ENCODE data around the gene TPTE. TPM values are rescaled to one million over a fixed set of nuclear protein-coding genes. Genes with fewer than 3 reads are reported as not detected.
"Not testable (repeated sequence)": the region's sequence is repeated elsewhere in the genome, so short reads cannot be mapped to it uniquely, and the experiment has no call there.

The TPTE gene
- not detected for total RNA-seq
- long read RNA-seq: 0 reads

- no peaks in the 10 kb centered on the region for H3K4me1 ChIP-seq
- ATAC-seq (peak; percentile 14 to 39), DNase-seq (peak; percentile 45)
- peaks cover 15% of the 10 kb centered on the region for H3K9me3 ChIP-seq
- H3K27me3 ChIP-seq (ENCODE audit: low read depth): no peaks in the 10 kb centered on the region
- no peak within 1 kb of the TSS for H3K27ac ChIP-seq
- no peak within 1 kb of the TSS for H3K4me3 ChIP-seq
- TF ChIP-seq, protein P1, sequence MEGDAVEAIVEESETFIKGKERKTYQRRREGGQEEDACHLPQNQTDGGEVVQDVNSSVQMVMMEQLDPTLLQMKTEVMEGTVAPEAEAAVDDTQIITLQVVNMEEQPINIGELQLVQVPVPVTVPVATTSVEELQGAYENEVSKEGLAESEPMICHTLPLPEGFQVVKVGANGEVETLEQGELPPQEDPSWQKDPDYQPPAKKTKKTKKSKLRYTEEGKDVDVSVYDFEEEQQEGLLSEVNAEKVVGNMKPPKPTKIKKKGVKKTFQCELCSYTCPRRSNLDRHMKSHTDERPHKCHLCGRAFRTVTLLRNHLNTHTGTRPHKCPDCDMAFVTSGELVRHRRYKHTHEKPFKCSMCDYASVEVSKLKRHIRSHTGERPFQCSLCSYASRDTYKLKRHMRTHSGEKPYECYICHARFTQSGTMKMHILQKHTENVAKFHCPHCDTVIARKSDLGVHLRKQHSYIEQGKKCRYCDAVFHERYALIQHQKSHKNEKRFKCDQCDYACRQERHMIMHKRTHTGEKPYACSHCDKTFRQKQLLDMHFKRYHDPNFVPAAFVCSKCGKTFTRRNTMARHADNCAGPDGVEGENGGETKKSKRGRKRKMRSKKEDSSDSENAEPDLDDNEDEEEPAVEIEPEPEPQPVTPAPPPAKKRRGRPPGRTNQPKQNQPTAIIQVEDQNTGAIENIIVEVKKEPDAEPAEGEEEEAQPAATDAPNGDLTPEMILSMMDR (IDR thresholded peaks at IDR 0.05): no peak
- intact Hi-C loops (cut with DNase I): no loop called here
- no peaks in the 10 kb centered on the region for H3K36me3 ChIP-seq
Observed at GRCh38 chr21:10521091-10521598, at the start of gene TPTE. Gene TPTE, plus strand, starts transcription at chr21:10521583. Its CDS starts 17,141 bp downstream, at chr21:10538724.

DNA sequence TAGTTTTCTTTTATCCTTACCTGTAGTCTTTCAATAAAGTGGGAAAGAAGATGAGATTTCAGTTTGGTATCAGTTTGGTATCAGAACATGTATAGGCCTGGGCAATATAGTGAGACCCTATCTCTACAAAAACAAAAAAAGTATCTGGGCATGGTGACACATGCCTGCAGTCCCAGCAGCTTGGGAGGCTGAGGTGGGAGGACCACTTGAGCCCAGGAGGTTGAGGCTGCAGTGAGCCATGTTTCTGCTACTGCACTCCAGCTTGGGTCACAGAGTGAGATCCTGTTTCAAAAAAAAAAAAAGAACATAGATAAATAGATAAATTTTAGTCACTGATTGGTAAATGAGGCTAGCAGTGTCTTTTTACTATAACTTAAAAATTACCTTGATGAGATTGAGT, 49.4 kb upstream of the TPTE start:
- DNase-seq (peak; percentile 44), ATAC-seq (peak in 1 of 2 donors; percentile 5)
- H3K4me1 ChIP-seq; H3K36me3 ChIP-seq; H3K4me3 ChIP-seq; intact Hi-C loops (cut with DNase I); H3K27ac ChIP-seq; H3K9me3 ChIP-seq; H3K27me3 ChIP-seq (ENCODE audit: low read depth): not testable (repeated sequence)

DNA sequence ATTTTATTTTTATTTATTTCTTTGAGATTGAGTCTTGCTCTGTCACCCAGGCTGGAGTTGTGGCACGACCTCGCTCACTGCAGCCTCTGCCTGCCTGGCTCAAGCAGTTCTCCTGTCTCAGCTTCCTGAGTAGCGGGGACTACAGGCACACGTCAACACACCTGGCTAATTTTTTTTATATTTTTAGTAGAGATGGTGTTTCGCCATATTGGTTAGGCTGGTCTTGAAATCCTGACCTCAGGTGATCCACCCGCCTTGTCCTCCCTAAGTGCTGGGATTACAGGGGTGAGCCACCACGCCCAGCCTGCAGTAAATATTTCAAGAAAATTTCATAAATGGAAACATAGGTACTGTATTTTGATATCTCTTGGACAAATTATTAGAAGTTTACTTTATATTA, 43.6 kb upstream of the TPTE start:
- H3K36me3 ChIP-seq; H3K4me1 ChIP-seq; H3K27me3 ChIP-seq (ENCODE audit: low read depth); H3K9me3 ChIP-seq; H3K27ac ChIP-seq; intact Hi-C loops (cut with DNase I); H3K4me3 ChIP-seq: not testable (repeated sequence)
- DNase-seq: peak; percentile 47
- peak; percentile 47 to 52 for ATAC-seq

GRCh38 chr21:10479875-10480274, 41.5 kb upstream of the TPTE start:
- DNase-seq: peak; percentile 35
- H3K27me3 ChIP-seq (ENCODE audit: low read depth); H3K27ac ChIP-seq; intact Hi-C loops (cut with DNase I); H3K4me1 ChIP-seq; H3K36me3 ChIP-seq; H3K9me3 ChIP-seq; H3K4me3 ChIP-seq: not testable (repeated sequence)
- peak; percentile 57 to 80 for ATAC-seq

- intact Hi-C loops (cut with DNase I); H3K4me1 ChIP-seq; ATAC-seq; H3K9me3 ChIP-seq; H3K27ac ChIP-seq; H3K27me3 ChIP-seq (ENCODE audit: low read depth); H3K36me3 ChIP-seq; H3K4me3 ChIP-seq: not testable (repeated sequence)
- peak; percentile 37 for DNase-seq
Observed at GRCh38 chr21:10484864-10485263, 36.5 kb upstream of the TPTE start.

DNA sequence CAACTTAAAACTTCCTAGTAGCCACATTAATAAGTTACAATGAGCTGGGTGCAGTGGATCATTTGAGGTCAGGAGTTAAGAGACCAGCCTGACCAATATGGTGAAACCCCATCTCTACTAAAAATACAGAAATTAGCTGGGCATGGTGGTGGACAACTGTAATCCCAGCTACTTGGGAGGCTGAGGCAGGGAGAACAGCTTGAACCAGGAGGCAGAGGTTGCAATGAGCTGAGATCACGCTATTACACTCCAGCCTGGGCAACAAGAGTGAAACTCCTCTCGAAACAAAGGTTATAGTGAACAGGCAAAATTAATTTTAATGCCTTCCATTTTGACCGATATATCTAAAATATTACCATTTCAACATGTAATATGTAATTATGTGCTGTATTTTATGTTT, 30.9 kb upstream of the TPTE start:
- DNase-seq; intact Hi-C loops (cut with DNase I); H3K4me3 ChIP-seq; H3K27me3 ChIP-seq (ENCODE audit: low read depth); H3K4me1 ChIP-seq; H3K9me3 ChIP-seq; ATAC-seq; H3K27ac ChIP-seq; H3K36me3 ChIP-seq: not testable (repeated sequence)

DNA sequence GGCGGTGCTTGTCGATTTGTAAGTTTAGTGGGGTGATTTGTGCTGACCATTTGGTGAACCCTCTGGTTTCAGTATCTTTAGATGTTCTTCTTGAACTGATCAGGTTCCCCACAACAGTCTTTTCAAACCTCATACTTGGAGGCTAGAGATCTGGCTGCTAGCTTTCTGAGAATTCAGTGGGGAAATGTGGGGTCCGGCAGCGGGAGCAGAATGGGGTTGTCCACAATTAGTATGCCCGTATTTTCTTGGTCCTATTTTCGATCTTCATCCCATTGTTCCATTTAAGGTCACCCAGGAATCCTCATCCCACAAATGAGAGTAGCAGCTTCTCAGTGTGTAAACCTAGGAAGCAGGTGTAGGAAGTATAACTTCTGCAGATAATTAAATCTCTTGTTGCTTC, 10.3 kb upstream of the TPTE start:
- H3K4me3 ChIP-seq: no peak overlapping the region
- no peak overlapping the region for H3K27ac ChIP-seq
- DNase-seq (no peak), ATAC-seq (peak in 1 of 2 donors; percentile 11)
- intact Hi-C loops (cut with DNase I): no loop called here
- H3K9me3 ChIP-seq: peaks cover 6% of the 10 kb centered on the region
- H3K27me3 ChIP-seq (ENCODE audit: low read depth): no peaks in the 10 kb centered on the region
- no peaks in the 10 kb centered on the region for H3K36me3 ChIP-seq
- no peaks in the 10 kb centered on the region for H3K4me1 ChIP-seq
- TF ChIP-seq, protein P1 (IDR thresholded peaks at IDR 0.05): no peak

DNA sequence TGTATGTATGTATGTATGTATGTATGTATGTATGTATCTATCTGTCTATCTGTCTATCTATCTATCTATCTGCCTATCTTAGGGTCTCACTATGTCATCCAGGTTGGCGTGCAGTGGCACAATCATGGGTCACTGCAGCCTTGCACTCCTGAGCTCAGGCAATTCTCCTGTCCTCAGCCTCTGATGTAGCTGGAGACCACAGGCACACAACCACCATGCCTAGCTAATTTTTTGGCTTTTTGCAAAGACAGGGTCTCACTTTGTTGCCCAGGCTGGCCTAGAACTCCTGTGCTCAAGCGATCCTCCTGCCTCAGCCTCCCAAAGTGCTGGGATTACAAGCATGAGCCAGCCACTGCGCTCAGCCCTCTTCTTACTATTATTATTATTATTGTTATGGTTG, 4.5 kb upstream of the TPTE start:
- H3K27ac ChIP-seq; intact Hi-C loops (cut with DNase I); H3K4me1 ChIP-seq; H3K9me3 ChIP-seq; H3K36me3 ChIP-seq; ATAC-seq; DNase-seq; H3K27me3 ChIP-seq (ENCODE audit: low read depth); H3K4me3 ChIP-seq: not testable (repeated sequence)

DNA sequence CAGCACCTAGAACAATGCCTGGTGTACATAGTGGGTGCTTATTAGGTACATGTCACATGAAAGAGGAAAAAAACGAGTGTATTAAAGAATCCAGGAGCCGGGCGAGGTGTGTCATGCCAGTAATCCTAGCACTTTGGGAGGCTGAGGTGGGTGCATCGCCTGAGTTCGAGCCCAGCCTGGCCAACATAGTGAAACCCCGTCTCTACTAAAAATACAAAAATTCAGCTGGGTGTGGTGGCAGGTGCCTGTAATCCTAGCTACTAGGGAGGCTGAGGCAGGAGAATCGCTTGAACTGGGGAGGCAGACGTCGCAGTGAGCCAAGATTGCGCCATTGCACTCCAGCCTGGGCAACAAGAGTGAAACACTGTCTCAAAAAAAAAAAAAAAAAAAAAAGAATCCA, 3.5 kb upstream of the TPTE start:
- DNase-seq; H3K9me3 ChIP-seq; H3K4me1 ChIP-seq; intact Hi-C loops (cut with DNase I); H3K27ac ChIP-seq; ATAC-seq; H3K4me3 ChIP-seq; H3K36me3 ChIP-seq; H3K27me3 ChIP-seq (ENCODE audit: low read depth): not testable (repeated sequence)

GRCh38 chr21:10521835-10522500, 585 bp downstream of the TPTE start:
- peak; percentile 12 to 39 for ATAC-seq
- H3K4me3 ChIP-seq; H3K27me3 ChIP-seq (ENCODE audit: low read depth); intact Hi-C loops (cut with DNase I); H3K4me1 ChIP-seq; H3K27ac ChIP-seq; DNase-seq; H3K36me3 ChIP-seq: not testable (repeated sequence)
- H3K9me3 ChIP-seq: peaks cover 21% of the 10 kb centered on the region
